ENCODE data around the gene SELENOK.
"Not testable (repeated sequence)": the region's sequence is repeated elsewhere in the genome, so short reads cannot be mapped to it uniquely, and the experiment has no call there.

The SELENOK gene

DNA sequence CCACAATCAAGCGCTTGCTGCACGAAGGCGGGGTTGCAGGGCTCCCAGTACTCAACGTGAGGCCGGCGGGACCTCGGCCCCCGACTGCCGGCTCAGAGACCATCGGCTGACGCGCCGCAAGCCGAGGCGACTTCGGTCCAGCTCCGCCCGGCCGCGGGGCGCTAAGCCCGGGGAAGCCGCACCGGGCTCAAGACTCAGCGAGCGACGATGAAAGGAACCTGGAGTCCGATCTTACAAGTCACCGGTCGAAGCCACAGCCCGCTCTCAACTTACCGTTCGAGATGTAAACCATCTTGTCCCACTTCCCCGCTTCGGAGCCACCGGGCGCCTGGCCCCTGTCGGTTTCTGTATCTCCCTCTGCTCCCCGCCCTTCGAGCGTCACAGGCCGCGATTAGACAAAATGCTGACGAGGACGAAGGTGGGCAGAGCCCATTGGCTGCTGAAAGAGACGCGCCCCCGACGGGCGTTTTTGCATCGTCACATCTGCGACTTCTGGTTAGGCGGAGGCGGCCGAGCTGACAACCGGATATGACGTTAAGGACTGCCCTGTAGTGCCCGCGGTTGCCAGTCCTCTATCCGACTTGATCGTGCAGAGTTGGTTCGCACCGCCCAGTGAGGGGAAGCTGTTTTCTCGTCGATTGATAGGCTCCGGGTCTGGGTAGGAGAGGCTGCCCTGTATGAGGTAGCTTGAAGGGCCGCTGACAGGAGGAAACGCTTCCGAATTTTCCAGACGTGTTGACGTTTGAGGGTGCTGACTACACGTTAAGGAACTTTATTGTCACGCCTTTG lies at the start of gene SELENOK:
Gene SELENOK, minus strand, starts transcription at position 363 of the 789 bp plus-strand sequence.
- DNase-seq = peak; percentile 93

- no peak for DNase-seq
These were observed 49.5 kb upstream of the SELENOK start for GRCh38 chr3:53941184-53941583.

DNA sequence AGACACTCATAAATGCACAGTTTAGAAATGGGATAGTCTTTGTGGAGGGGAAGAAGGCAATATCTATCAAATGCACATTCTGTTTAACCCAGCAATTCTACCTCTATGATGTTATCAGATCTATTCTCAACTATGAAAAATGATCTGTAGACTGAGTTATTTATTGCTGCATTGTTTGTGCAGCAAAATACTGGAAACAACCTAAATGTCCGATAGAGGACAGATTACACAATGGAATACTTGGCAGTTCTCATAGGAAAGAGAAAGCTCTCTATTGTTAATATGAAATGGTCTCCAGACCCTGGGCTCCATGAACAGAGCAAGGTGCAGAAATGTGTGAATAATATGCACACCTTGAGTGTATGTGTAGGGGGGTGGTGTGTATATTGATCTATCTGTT lies 49.0 kb upstream of the SELENOK start:
- DNase-seq = no peak

DNA sequence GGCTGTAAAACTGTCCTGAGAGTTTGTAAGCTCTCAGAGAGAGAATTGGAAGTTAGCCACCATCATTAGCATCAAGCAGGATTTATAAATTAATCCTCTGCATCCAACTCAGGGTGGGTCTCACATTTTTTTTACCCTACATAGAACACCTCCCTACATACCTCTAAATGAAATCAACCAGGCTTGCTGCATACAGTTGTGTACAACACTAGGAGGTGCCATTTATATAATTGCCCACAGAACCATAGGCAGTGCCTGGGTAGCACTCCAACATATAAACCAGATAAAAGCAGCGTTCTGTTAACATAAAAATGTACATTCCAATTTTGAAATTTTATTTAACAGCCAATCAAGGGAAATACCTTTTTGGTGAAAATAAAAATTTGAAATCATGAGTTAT lies 48.2 kb upstream of the SELENOK start:
- DNase-seq = no peak

DNA sequence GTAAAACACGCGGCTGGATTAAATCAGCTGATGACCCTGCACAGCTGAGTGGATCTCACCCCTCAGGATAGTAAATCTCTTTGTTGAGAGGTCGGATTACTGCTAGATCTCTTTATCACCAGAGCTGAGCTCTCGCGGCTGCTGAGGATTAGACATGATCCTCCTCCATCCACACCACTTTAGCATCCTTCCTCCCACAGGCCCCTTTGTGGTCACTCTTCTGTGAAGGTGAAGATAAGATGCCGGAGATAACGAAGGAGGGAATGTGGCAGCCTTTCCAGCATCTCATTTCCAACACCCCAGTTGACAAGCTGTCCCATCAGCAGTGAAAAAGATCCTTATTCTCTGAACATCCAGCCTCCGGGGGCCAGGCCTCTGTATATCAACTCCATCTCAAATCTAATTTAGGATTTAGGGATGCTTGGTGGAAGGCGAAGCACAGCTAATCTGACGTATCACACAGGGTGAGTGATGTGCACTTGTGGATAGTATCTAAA lies 47.5 kb upstream of the SELENOK start:
- DNase-seq = peak; percentile 76

DNA sequence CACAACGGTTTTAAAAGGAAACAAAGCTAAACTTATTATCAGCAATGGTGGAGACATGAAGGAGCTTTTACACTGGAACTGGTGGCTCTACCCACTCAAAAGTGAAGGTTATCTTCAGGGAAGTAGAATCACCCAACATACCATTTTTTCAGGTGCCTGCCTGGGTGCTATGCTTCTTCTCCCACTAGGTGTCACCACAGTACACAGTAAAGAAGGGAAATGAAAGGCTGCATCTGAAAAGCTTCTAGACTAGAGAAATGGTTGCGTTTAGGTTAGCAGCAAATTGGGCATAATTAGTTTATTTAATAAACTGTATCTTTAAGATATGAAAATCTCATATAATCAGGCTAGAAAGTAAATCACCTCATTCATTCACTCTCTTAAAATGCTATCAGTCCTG lies 47.0 kb upstream of the SELENOK start:
- peak; percentile 64 for DNase-seq

GRCh38 chr3:53936347-53936746 lies 44.7 kb upstream of the SELENOK start:
- DNase-seq = no peak

GRCh38 chr3:53935283-53935901 lies 43.7 kb upstream of the SELENOK start:
- no peak for DNase-seq

DNA sequence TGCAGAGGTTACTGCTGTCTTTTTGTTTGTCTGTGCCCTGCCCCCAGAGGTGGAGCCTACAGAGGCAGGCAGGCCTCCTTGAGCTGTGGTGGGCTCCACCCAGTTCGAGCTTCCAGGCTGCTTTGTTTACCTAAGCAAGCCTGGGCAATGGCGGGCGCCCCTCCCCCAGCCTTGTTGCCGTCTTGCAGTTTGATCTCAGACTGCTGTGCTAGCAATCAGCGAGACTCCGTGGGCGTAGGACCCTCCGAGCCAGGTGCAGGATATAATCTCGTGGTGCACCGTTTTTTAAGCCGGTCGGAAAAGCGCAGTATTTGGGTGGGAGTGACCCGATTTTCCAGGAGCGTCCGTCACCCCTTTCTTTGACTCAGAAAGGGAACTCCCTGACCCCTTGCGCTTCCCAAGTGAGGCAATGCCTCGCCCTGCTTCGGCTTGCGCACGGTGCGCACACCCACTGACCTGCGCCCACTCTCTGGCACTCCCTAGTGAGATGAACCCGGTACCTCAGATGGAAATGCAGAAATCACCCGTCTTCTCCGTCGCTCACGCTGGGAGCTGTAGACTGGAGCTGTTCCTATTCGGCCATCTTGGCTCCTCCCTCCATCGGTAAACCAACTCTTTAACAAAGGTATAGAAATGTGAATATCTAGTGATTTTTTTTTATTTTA lies 35.7 kb upstream of the SELENOK start:
- not testable (repeated sequence) for DNase-seq

- no peak for DNase-seq
These were observed 29.6 kb upstream of the SELENOK start for GRCh38 chr3:53921296-53921695.

- DNase-seq = no peak
These were observed 28.1 kb upstream of the SELENOK start for GRCh38 chr3:53919741-53920140.

GRCh38 chr3:53913401-53913800 lies 21.7 kb upstream of the SELENOK start:
- DNase-seq = no peak

DNA sequence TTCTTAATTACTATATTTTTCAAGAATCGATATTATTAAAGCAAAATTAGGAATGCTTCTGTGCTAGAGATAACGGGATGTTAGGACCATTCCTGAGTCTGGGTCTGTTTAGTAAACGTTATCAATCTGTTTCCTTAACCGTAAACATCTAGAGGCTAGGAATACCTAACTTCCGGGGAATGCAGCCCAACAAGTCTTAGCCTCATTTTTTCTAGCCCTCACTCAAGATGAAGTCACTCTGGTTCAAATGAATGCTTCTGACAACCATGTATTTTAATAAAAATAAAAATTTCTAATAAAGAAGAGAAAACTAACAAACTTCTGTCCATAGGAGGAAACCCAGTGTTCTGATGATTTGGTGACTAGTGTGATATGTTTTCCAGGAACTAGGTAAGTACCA lies 11.1 kb upstream of the SELENOK start:
- DNase-seq = no peak

DNA sequence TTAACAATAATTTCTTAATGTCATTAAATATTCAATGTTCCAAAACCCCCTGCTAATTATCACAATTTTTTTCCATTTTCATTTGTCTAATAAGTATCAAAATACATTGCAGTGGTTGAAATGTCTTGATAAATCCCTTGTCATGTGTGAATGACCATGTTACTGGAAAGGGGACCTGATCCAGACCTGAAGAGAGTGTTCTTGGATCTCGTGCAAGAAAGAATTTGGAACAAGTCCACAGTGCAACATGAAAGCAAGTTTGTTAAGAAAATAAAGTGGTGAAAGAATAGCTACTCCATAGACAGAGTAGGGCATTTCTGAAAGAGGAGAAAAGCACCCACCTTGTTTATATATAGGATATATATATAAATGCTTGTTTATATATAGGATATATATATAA lies 10.4 kb upstream of the SELENOK start:
- DNase-seq = no peak

DNA sequence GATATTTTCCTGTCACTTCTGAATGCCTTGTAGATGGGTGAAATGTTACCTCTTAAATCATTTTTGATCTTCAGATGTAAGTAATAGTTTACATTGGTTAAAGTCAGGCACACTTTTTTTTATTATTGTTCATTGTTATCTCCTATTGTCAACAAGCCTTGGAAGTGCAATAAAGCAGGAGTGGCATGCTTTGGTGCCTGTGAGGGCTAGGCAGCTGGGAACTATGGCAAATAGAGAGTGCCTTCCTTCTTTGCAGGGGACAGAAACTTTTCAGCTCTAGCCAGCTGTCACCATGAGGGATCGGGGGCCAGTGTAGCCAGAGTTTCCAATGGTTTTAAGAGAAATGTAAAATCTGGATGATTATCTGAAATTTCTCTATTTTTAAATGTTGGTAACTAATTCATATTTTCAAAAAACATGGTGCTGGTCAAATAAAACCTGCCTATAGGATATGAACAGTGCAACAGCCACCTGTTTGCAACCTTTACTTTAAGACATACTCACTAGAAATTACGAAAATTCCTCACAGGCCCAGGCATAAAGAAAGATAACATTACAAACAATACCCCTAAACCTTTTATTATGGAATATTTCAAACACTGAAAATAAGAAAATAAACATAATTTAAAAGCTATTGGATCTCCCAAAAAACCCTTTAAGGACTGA lies 9.1 kb upstream of the SELENOK start:
- no peak for DNase-seq

DNA sequence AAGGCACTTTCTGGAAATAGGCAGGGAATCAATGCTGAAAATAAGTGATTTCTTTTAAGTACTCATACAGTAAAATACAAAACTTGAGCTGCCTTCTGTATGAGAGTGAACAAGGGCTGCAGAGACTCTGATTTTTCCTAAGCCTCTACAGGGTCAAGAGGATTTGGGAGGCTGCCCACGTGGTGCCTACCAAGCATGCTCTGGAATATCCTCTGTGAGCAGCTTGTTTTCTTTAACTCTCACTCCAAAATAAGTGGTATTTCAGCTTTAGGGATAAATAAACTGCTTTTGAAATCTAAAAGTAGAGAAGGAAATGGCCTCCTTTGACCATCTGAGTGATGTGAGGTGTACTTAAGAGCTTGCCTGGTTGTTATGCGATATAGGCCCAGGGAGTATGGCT lies 8.1 kb upstream of the SELENOK start:
- DNase-seq = no peak

- no peak for DNase-seq
These were observed 603 bp upstream of the SELENOK start for GRCh38 chr3:53892286-53892637.

GRCh38 chr3:53890726-53891475 lies 758 bp downstream of the SELENOK start:
- DNase-seq = no peak

DNA sequence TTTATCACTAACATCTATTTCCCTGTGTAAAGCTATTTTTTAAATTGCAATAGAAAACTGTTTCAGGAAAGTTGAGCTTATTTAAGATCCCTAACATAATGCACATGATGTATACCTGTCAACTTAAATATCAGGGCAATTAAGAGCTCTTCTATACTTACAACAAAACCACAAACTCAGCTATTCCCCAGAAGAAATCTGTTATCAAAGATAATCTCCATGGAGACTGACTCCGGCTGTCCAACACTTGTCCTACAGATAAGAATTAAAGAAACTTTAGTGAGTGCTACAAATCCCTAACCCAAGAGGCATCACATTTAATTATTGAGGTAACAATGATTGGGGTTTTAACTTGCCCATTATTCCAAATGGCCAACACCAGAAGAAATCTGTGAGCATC lies 3.4 kb downstream of the SELENOK start:
- DNase-seq = no peak

GRCh38 chr3:53887446-53887845 lies 4.2 kb downstream of the SELENOK start:
- DNase-seq = no peak

DNA sequence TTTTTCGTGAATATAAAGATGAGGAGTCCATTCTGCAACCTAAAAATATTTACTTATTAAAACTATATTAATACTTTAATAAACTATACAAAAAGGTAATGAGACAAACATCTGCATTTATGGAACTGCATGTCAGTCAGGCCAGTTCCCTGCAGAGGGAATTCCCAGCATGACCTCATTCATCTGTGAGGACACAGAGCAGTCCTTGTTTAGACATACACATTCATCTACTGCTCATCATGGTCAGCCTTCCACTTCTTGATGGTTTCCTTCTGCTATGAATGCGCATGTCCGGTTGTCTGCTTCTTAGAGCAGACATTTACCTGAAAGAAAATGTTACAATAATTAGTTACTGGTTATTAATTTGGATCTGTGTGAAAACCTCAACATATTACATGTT lies 6.4 kb downstream of the SELENOK start:
- DNase-seq = no peak

- no peak for DNase-seq
These were observed 7.0 kb downstream of the SELENOK start for GRCh38 chr3:53884623-53885022.

DNA sequence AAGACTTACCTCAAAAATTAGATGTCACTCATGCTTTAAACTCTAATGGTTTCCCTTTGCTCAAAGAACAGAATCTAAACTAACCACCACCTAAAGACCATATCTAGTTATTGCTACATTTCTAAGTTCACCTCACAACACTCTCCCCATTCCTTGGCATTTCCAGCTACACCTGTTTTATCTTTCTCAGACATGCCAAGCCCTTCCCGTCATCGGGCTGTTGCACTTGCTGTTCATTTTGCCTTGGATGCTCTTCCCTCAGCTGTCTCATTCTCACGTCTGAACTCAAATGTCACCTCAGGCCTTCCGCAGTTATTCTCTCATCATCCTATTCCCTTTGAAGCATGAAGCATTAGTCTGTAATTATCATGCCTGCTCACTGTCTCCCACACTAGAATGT lies 8.7 kb downstream of the SELENOK start:
- DNase-seq = no peak

Measured in NCI-H524 treated with DMSO at 0.1 percent for 48 hours (cell line).